ENCODE results near the gene DCTPP1.
A peak's percentile ranks its signal among the peaks of the same experiment; 100 is the strongest.

Gene DCTPP1

GRCh38 chr16:30374538-30374937 is 55.3 kb downstream of the DCTPP1 start, which contains the start of gene MYL11:
TSS of gene MYL11 (plus strand) at chr16:30374802. CDS start at chr16:30374858, 56 bp downstream.
- ChIA-PET CTCF (interaction anchor here (2.1 kb wide), 1 partner anchor 35 kb away, joined by 10 read pairs; no protein-coding TSS in a partner anchor), POLR2A (interaction anchor here (0.7 kb wide), 1 partner anchor 10 kb away, joined by 4 read pairs; no protein-coding TSS in a partner anchor)
- no peaks in the 10 kb centered on the region for H3K36me3 ChIP-seq (ENCODE audit: control insufficient read depth in 2 of 2, insufficient read depth in 1 of 2, low read length in 2 of 2)
- H3K4me3 ChIP-seq (ENCODE audit: low read depth, low read length): no peak within 1 kb of the TSS
- no peak within 1 kb of the TSS for H3K27ac ChIP-seq (ENCODE audit: extremely low read depth, low read depth, low read length)
- H3K4me1 ChIP-seq (ENCODE audit: control insufficient read depth, insufficient read depth, low read length): peaks cover 7% of the 10 kb centered on the region
- no peaks in the 10 kb centered on the region for H3K9me3 ChIP-seq (ENCODE audit: control insufficient read depth, insufficient read depth, low read depth, low read length)
- TF ChIP-seq PRDM10 (tag by site-specific recombination; IDR thresholded peaks at IDR 0.05) (0 out of 2 replicates have a peak, but pooled peaks have one; percentile 16), ZNF404 (tag by site-specific recombination; IDR thresholded peaks at IDR 0.05) (no peak), ZBTB44 (tag by site-specific recombination; IDR thresholded peaks at IDR 0.05) (no peak), SALL2 (tag by site-specific recombination; IDR thresholded peaks at IDR 0.05; ENCODE audit: borderline replicate concordance) (no peak), ZBTB8A (tag by site-specific recombination; IDR thresholded peaks at IDR 0.05) (peak; percentile 33; the same call in 1 of the 2 replicates), ZNF76 (tag by site-specific recombination; IDR thresholded peaks at IDR 0.05; ENCODE audit: borderline replicate concordance, low read depth) (no peak), PRDM1 (tag by site-specific recombination; IDR thresholded peaks at IDR 0.05) (no peak), ZBTB6 (tag by site-specific recombination; IDR thresholded peaks at IDR 0.05) (no peak), GLIS1 (tag by site-specific recombination; IDR thresholded peaks at IDR 0.05) (peak; percentile 63), BCL6B (tag by site-specific recombination; IDR thresholded peaks at IDR 0.05) (no peak), REST (tag by site-specific recombination; IDR thresholded peaks at IDR 0.05) (no peak), ZNF518A (tag by site-specific recombination; conservative IDR thresholded peaks at IDR 0.05; ENCODE audit: low read depth) (no peak), PBX3 (CRISPR knock-in tag; IDR thresholded peaks at IDR 0.05) (no peak), EGR2 (tag by site-specific recombination; IDR thresholded peaks at IDR 0.05; ENCODE audit: low read depth) (no peak), ZNF596 (tag by site-specific recombination; IDR thresholded peaks at IDR 0.05) (no peak), ZNF624 (tag by site-specific recombination; IDR thresholded peaks at IDR 0.05) (no peak), ZNF843 (tag by site-specific recombination; IDR thresholded peaks at IDR 0.05) (no peak), ZNF830 (tag by site-specific recombination; IDR thresholded peaks at IDR 0.05; ENCODE audit: low read depth) (no peak), ZNF792 (tag by site-specific recombination; IDR thresholded peaks at IDR 0.05) (no peak), ZNF140 (tag by site-specific recombination; IDR thresholded peaks at IDR 0.05) (no peak)
